ENCODE measurements around the gene SLC8A1. TPM values are rescaled to one million over a fixed set of nuclear protein-coding genes. Genes with fewer than 3 reads are reported as not detected.

Gene SLC8A1
- total RNA-seq, 1 donor from 2014 or later, result 2.9 TPM

- H3K4me3 Mint-ChIP-seq, result peak overlapping the region; percentile 79
- no peak overlapping the region for H3K27ac Mint-ChIP-seq
- H3K27me3 Mint-ChIP-seq (ENCODE audit: insufficient read depth), result peaks cover 29% of the 10 kb centered on the region
- H3K4me1 Mint-ChIP-seq (ENCODE audit: low read depth), result peaks cover 29% of the 10 kb centered on the region
- no peaks in the 10 kb centered on the region for H3K9me3 Mint-ChIP-seq
- intact Hi-C loops (cut with micrococcal nuclease), result no loop called here
- no peak for DNase-seq (ENCODE audit: low spot score)
- H3K36me3 Mint-ChIP-seq (ENCODE audit: low read depth), result no peaks in the 10 kb centered on the region
These were observed 896 bp upstream of the SLC8A1 start for GRCh38 chr2:40452786-40453185.

GRCh38 chr2:40450796-40451430 is 977 bp downstream of the SLC8A1 start:
- Mint-ChIP-seq H3K36me3 (ENCODE audit: low read depth) (no peaks in the 10 kb centered on the region), H3K4me3 (peak overlapping the region; percentile 86), H3K27ac (no peak overlapping the region), H3K27me3 (ENCODE audit: insufficient read depth) (peaks cover 29% of the 10 kb centered on the region), H3K9me3 (no peaks in the 10 kb centered on the region), H3K4me1 (ENCODE audit: low read depth) (peaks cover 29% of the 10 kb centered on the region)
- no peak for DNase-seq (ENCODE audit: low spot score)
- intact Hi-C loops (cut with micrococcal nuclease), result loop anchor here (2.0 kb wide), 2 partner anchors 104 to 538 kb away; no protein-coding TSS in a partner anchor

- peaks cover 29% of the 10 kb centered on the region for H3K4me1 Mint-ChIP-seq (ENCODE audit: low read depth)
- no peak for DNase-seq (ENCODE audit: low spot score)
These were observed 1.7 kb downstream of the SLC8A1 start for GRCh38 chr2:40450066-40450795.

GRCh38 chr2:40448476-40449079 is 3.3 kb downstream of the SLC8A1 start:
- no peak for DNase-seq (ENCODE audit: low spot score)
- H3K4me3 Mint-ChIP-seq, result peak overlapping the region; percentile 3
- no peaks in the 10 kb centered on the region for H3K36me3 Mint-ChIP-seq (ENCODE audit: low read depth)
- H3K4me1 Mint-ChIP-seq (ENCODE audit: low read depth), result peaks cover 29% of the 10 kb centered on the region
- peaks cover 29% of the 10 kb centered on the region for H3K27me3 Mint-ChIP-seq (ENCODE audit: insufficient read depth)
- no peaks in the 10 kb centered on the region for H3K9me3 Mint-ChIP-seq
- intact Hi-C loops (cut with micrococcal nuclease), result no loop called here
- H3K27ac Mint-ChIP-seq, result no peak overlapping the region

More at GRCh38 chr2:40450066-40450795, 1.7 kb downstream of the SLC8A1 start:
- Mint-ChIP-seq H3K4me3 (peak overlapping the region; percentile 86), H3K27ac (no peak overlapping the region), H3K9me3 (no peaks in the 10 kb centered on the region), H3K27me3 (ENCODE audit: insufficient read depth) (peaks cover 29% of the 10 kb centered on the region), H3K36me3 (ENCODE audit: low read depth) (no peaks in the 10 kb centered on the region)
- intact Hi-C loops (cut with micrococcal nuclease), result loop anchor here (2.0 kb wide), 2 partner anchors 105 to 537 kb away; no protein-coding TSS in a partner anchor

- Mint-ChIP-seq H3K4me3 (no peak overlapping the region), H3K4me1 (ENCODE audit: low read depth) (peaks cover 14% of the 10 kb centered on the region), H3K27me3 (ENCODE audit: insufficient read depth) (peaks cover 9% of the 10 kb centered on the region), H3K27ac (no peak overlapping the region), H3K9me3 (no peaks in the 10 kb centered on the region), H3K36me3 (ENCODE audit: low read depth) (no peaks in the 10 kb centered on the region)
- intact Hi-C loops (cut with micrococcal nuclease), result no loop called here
- no peak for DNase-seq (ENCODE audit: low spot score)
These were observed 6.4 kb downstream of the SLC8A1 start for GRCh38 chr2:40445467-40445866.

GRCh38 chr2:40440835-40441234 is 11.1 kb downstream of the SLC8A1 start:
- intact Hi-C loops (cut with micrococcal nuclease), result no loop called here
- Mint-ChIP-seq H3K36me3 (ENCODE audit: low read depth) (no peaks in the 10 kb centered on the region), H3K4me1 (ENCODE audit: low read depth) (no peaks in the 10 kb centered on the region), H3K27ac (no peak overlapping the region), H3K4me3 (no peak overlapping the region), H3K27me3 (ENCODE audit: insufficient read depth) (peaks cover 3% of the 10 kb centered on the region), H3K9me3 (no peaks in the 10 kb centered on the region)
- no peak for DNase-seq (ENCODE audit: low spot score)

- Mint-ChIP-seq H3K9me3 (no peaks in the 10 kb centered on the region), H3K4me3 (no peak overlapping the region)
These were observed 12.4 kb downstream of the SLC8A1 start for GRCh38 chr2:40439473-40439872.

GRCh38 chr2:40436093-40436475 is 15.8 kb downstream of the SLC8A1 start:
- intact Hi-C loops (cut with micrococcal nuclease), result no loop called here
- Mint-ChIP-seq H3K27me3 (ENCODE audit: insufficient read depth) (peaks cover 3% of the 10 kb centered on the region), H3K27ac (no peak overlapping the region), H3K4me3 (no peak overlapping the region), H3K4me1 (ENCODE audit: low read depth) (no peaks in the 10 kb centered on the region), H3K36me3 (ENCODE audit: low read depth) (no peaks in the 10 kb centered on the region), H3K9me3 (no peaks in the 10 kb centered on the region)
- no peak for DNase-seq (ENCODE audit: low spot score)

More at GRCh38 chr2:40439473-40439872, 12.4 kb downstream of the SLC8A1 start:
- intact Hi-C loops (cut with micrococcal nuclease), result no loop called here
- Mint-ChIP-seq H3K36me3 (ENCODE audit: low read depth) (no peaks in the 10 kb centered on the region), H3K4me1 (ENCODE audit: low read depth) (no peaks in the 10 kb centered on the region), H3K27me3 (ENCODE audit: insufficient read depth) (peaks cover 3% of the 10 kb centered on the region), H3K27ac (no peak overlapping the region)
- DNase-seq (ENCODE audit: low spot score), result no peak

- Mint-ChIP-seq H3K27me3 (ENCODE audit: insufficient read depth) (peaks cover 3% of the 10 kb centered on the region), H3K9me3 (no peaks in the 10 kb centered on the region), H3K4me1 (ENCODE audit: low read depth) (no peaks in the 10 kb centered on the region), H3K4me3 (no peak overlapping the region), H3K36me3 (ENCODE audit: low read depth) (no peaks in the 10 kb centered on the region), H3K27ac (no peak overlapping the region)
- DNase-seq (ENCODE audit: low spot score), result no peak
- intact Hi-C loops (cut with micrococcal nuclease), result no loop called here
These were observed 16.3 kb downstream of the SLC8A1 start for GRCh38 chr2:40435426-40436092.

GRCh38 chr2:40434731-40435271 is 17.1 kb downstream of the SLC8A1 start:
- intact Hi-C loops (cut with micrococcal nuclease), result no loop called here
- H3K4me1 Mint-ChIP-seq (ENCODE audit: low read depth), result no peaks in the 10 kb centered on the region
- no peak for DNase-seq (ENCODE audit: low spot score)
- H3K36me3 Mint-ChIP-seq (ENCODE audit: low read depth), result no peaks in the 10 kb centered on the region
- no peak overlapping the region for H3K27ac Mint-ChIP-seq
- H3K27me3 Mint-ChIP-seq (ENCODE audit: insufficient read depth), result peaks cover 3% of the 10 kb centered on the region
- no peaks in the 10 kb centered on the region for H3K9me3 Mint-ChIP-seq
- no peak overlapping the region for H3K4me3 Mint-ChIP-seq

- H3K4me3 Mint-ChIP-seq, result no peak overlapping the region
These were observed 18.2 kb downstream of the SLC8A1 start for GRCh38 chr2:40433736-40434135.

GRCh38 chr2:40432921-40433483 is 18.9 kb downstream of the SLC8A1 start:
- H3K27me3 Mint-ChIP-seq (ENCODE audit: insufficient read depth), result peaks cover 2% of the 10 kb centered on the region

More at GRCh38 chr2:40433736-40434135, 18.2 kb downstream of the SLC8A1 start:
- Mint-ChIP-seq H3K36me3 (ENCODE audit: low read depth) (no peaks in the 10 kb centered on the region), H3K27ac (no peak overlapping the region), H3K27me3 (ENCODE audit: insufficient read depth) (peaks cover 2% of the 10 kb centered on the region), H3K4me1 (ENCODE audit: low read depth) (no peaks in the 10 kb centered on the region), H3K9me3 (no peaks in the 10 kb centered on the region)
- intact Hi-C loops (cut with micrococcal nuclease), result no loop called here
- no peak for DNase-seq (ENCODE audit: low spot score)

More at GRCh38 chr2:40432921-40433483, 18.9 kb downstream of the SLC8A1 start:
- no peak for DNase-seq (ENCODE audit: low spot score)
- Mint-ChIP-seq H3K9me3 (no peaks in the 10 kb centered on the region), H3K27ac (no peak overlapping the region), H3K4me3 (no peak overlapping the region), H3K4me1 (ENCODE audit: low read depth) (no peaks in the 10 kb centered on the region), H3K36me3 (ENCODE audit: low read depth) (no peaks in the 10 kb centered on the region)
- intact Hi-C loops (cut with micrococcal nuclease), result no loop called here

Data from activated T-helper 1 cell treated with anti-CD3 and anti-CD28 coated beads, Interleukin-12 subunit alpha, Interleukin-12 subunit beta, Interleukin-2, Interleukin-4 antibody, amounts not matched to agents 30 ng/mL and 10 ng/mL and 1 ng/mL, durations not matched to agents 14 hours and 24 hours and 36 hours (primary cell).